Activated naive CD8-positive, alpha-beta T cell treated with anti-CD3 and anti-CD28 coated beads, Interleukin-2, amount 50 U/mL, for 16 hours (primary cell): Measurements from ENCODE around the gene PHTF1.
"Not testable (repeated sequence)": the region's sequence is repeated elsewhere in the genome, so short reads cannot be mapped to it uniquely, and the experiment has no call there.

Experiments used
- DNase-seq: peaks from one replicate; pipeline ENCODE4 v3.0.0-alpha.2; 2020; ENCODE audit warnings: low read depth, low spot score

PHTF1 gene

GRCh38 chr1:113721010-113721409, 38.3 kb downstream of the PHTF1 start:
- no peak for DNase-seq

- DNase-seq: not testable (repeated sequence)
Measured at GRCh38 chr1:113718621-113719020, 40.7 kb downstream of the PHTF1 start.

- DNase-seq: not testable (repeated sequence)
Measured at GRCh38 chr1:113717506-113717905, 41.8 kb downstream of the PHTF1 start.

GRCh38 chr1:113714606-113715269, 44.5 kb downstream of the PHTF1 start:
- no peak for DNase-seq

- no peak for DNase-seq
Measured at GRCh38 chr1:113701429-113701828, 57.9 kb downstream of the PHTF1 start.

GRCh38 chr1:113694910-113695309, 64.4 kb downstream of the PHTF1 start:
- no peak for DNase-seq

GRCh38 chr1:113692824-113693431, 66.4 kb downstream of the PHTF1 start:
- DNase-seq: no peak

GRCh38 chr1:113692342-113692741, 66.9 kb downstream of the PHTF1 start:
- DNase-seq: no peak

- DNase-seq: no peak
Measured at GRCh38 chr1:113691184-113691583, 68.1 kb downstream of the PHTF1 start.

GRCh38 chr1:113686891-113687618, 72.2 kb downstream of the PHTF1 start:
- no peak for DNase-seq

GRCh38 chr1:113684153-113684541, 75.1 kb downstream of the PHTF1 start:
- no peak for DNase-seq

GRCh38 chr1:113683384-113684152, 75.7 kb downstream of the PHTF1 start:
- no peak for DNase-seq

- DNase-seq: no peak
Measured at GRCh38 chr1:113681596-113682337, 77.5 kb downstream of the PHTF1 start.

GRCh38 chr1:113678159-113678469, 81.2 kb downstream of the PHTF1 start:
- no peak for DNase-seq

GRCh38 chr1:113677250-113678158, 81.8 kb downstream of the PHTF1 start:
- DNase-seq: no peak

- DNase-seq: no peak
Measured at GRCh38 chr1:113676524-113676923, 82.8 kb downstream of the PHTF1 start.

- DNase-seq: no peak
Measured at GRCh38 chr1:113675302-113675701, 84.0 kb downstream of the PHTF1 start.

GRCh38 chr1:113674591-113674990, 84.7 kb downstream of the PHTF1 start:
- no peak for DNase-seq

- no peak for DNase-seq
Measured at GRCh38 chr1:113672491-113672890, 86.8 kb downstream of the PHTF1 start.

GRCh38 chr1:113670650-113671049, 88.6 kb downstream of the PHTF1 start:
- no peak for DNase-seq

GRCh38 chr1:113669988-113670387, 89.3 kb downstream of the PHTF1 start:
- no peak for DNase-seq
